Endothelial cell of umbilical vein (primary cell): ENCODE data around the gene WDPCP.

Experiments
- CTCF ChIP-seq, 2 donors: IDR thresholded peaks; 1 replicate in 1 of 2; 2 replicates in 1 of 2; pipeline ENCODE4 v1.5.1; 2011; ENCODE audit warnings: low read length in 2 of 2, mild to moderate bottlenecking in 2 of 2, moderate library complexity in 2 of 2, control low read depth in 1 of 2, inconsistent platforms in 1 of 2, low read depth in 1 of 2; ENCODE audit not compliant: insufficient read depth in 1 of 2; ENCODE audit errors: extremely low read depth in 1 of 2
- EZH2 ChIP-seq: IDR thresholded peaks from 2 replicates; pipeline ENCODE4 v1.6.1; 2012; ENCODE audit warnings: borderline replicate concordance, low read depth, mild to moderate bottlenecking, moderate library complexity, low read length, inconsistent platforms; ENCODE audit not compliant: severe bottlenecking
- FOS ChIP-seq: IDR thresholded peaks from 2 replicates; pipeline ENCODE4 v1.6.1; 2011; ENCODE audit warnings: mild to moderate bottlenecking, low read length, moderate library complexity, borderline replicate concordance; ENCODE audit not compliant: insufficient read depth
- GATA2 ChIP-seq: IDR thresholded peaks from 2 replicates; pipeline ENCODE4 v1.7.0; 2011; ENCODE audit warnings: low read depth, mild to moderate bottlenecking, moderate library complexity, mixed read lengths, low read length; ENCODE audit not compliant: insufficient read length, insufficient read depth
- JUN ChIP-seq: IDR thresholded peaks from 2 replicates; pipeline ENCODE4 v1.6.1; 2011; ENCODE audit warnings: borderline replicate concordance, low read depth; ENCODE audit not compliant: insufficient read length, insufficient read depth
- MAX ChIP-seq: IDR thresholded peaks from 2 replicates; pipeline ENCODE4 v1.6.1; 2011; ENCODE audit not compliant: insufficient read depth, insufficient read length
- MYC ChIP-seq: IDR thresholded peaks from one replicate; pipeline ENCODE4 v1.6.1; 2011; ENCODE audit warnings: mild to moderate bottlenecking, low read depth, low read length
- POLR2A ChIP-seq: IDR thresholded peaks from 2 replicates; pipeline ENCODE4 v1.6.1; 2012; ENCODE audit warnings: low read depth, mild to moderate bottlenecking, control low read depth, low read length
- POLR2AphosphoS5 ChIP-seq: IDR thresholded peaks from 2 replicates; pipeline ENCODE4 v1.6.1; 2012; ENCODE audit warnings: low read depth, mild to moderate bottlenecking, control low read depth, low read length, moderate library complexity; ENCODE audit not compliant: insufficient read depth

DNA sequence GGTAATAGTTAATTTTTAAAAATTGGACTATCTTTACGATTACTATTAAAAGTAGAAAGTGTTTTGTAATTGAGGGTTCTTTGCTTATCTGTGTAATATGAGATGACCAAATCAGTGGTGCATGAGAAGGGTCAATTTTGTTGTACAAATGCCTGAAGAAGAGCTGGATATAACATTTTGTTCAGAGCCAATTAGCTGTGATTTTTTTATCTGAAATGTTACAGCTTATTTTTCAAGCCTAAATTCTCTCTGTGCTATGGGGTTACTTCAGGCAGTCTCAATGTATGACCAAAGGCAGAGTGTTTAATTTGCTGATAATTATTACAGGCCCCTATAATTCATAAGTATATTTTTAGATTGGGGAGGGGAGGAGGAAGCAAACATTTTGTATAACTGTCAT is 495.9 kb downstream of the WDPCP start:
- no peak for TF ChIP-seq CTCF (IDR thresholded peaks at IDR 0.05; ENCODE audit: extremely low read depth in 1 of 2, insufficient read depth in 1 of 2, low read depth in 1 of 2, low read length in 2 of 2)
- TF ChIP-seq MAX: no peak
- no peak for TF ChIP-seq MYC
- no peak for TF ChIP-seq POLR2AphosphoS5
- no peak for TF ChIP-seq EZH2
- no peak for TF ChIP-seq POLR2A
- TF ChIP-seq JUN: no peak
- TF ChIP-seq GATA2: no peak
- no peak for TF ChIP-seq FOS
